ENCODE data around the gene MYH9.

MYH9 gene

GRCh38 chr22:36385491-36386350, 2.0 kb downstream of the MYH9 start:
- DNase-seq = peak; percentile 86

GRCh38 chr22:36384766-36385481, 2.8 kb downstream of the MYH9 start:
- DNase-seq = peak; percentile 51

GRCh38 chr22:36383110-36383581, 4.6 kb downstream of the MYH9 start:
- DNase-seq = peak; percentile 86

GRCh38 chr22:36381513-36382128, 6.1 kb downstream of the MYH9 start:
- DNase-seq = no peak

GRCh38 chr22:36379593-36380361, 8.0 kb downstream of the MYH9 start:
- DNase-seq = peak; percentile 65

GRCh38 chr22:36378869-36379217, 8.9 kb downstream of the MYH9 start:
- no peak for DNase-seq

GRCh38 chr22:36378080-36378868, 9.5 kb downstream of the MYH9 start:
- no peak for DNase-seq

- DNase-seq = peak; percentile 84
These were observed 10.6 kb downstream of the MYH9 start for GRCh38 chr22:36377022-36377631.

GRCh38 chr22:36376265-36376664, 11.5 kb downstream of the MYH9 start:
- no peak for DNase-seq

GRCh38 chr22:36375071-36375980, 12.4 kb downstream of the MYH9 start:
- DNase-seq = no peak

- peak; percentile 61 for DNase-seq
These were observed 13.2 kb downstream of the MYH9 start for GRCh38 chr22:36374603-36375024.

- no peak for DNase-seq
These were observed 14.5 kb downstream of the MYH9 start for GRCh38 chr22:36373258-36373579.

- DNase-seq = no peak
These were observed 15.8 kb downstream of the MYH9 start for GRCh38 chr22:36371920-36372319.

- no peak for DNase-seq
These were observed 17.6 kb downstream of the MYH9 start for GRCh38 chr22:36369922-36370791.

GRCh38 chr22:36369004-36369921, 18.5 kb downstream of the MYH9 start:
- peak; percentile 45 for DNase-seq

GRCh38 chr22:36368359-36368983, 19.3 kb downstream of the MYH9 start:
- DNase-seq = peak; percentile 65

- no peak for DNase-seq
These were observed 20.3 kb downstream of the MYH9 start for GRCh38 chr22:36367479-36367878.

- DNase-seq = no peak
These were observed 20.7 kb downstream of the MYH9 start for GRCh38 chr22:36367066-36367465.
